PFSK-1 (cell line): ENCODE results near the gene DDX6.

Source experiments
- POLR2AphosphoS5 ChIP-seq: IDR thresholded peaks from 2 replicates; pipeline ENCODE4 v1.6.1; 2012; ENCODE audit warnings: low read depth, mild to moderate bottlenecking, control low read depth, low read length, moderate library complexity
- REST ChIP-seq, 2 experiments: IDR thresholded peaks; 2 replicates each; pipeline versions ENCODE4 v1.6.1 to v1.8.0; 2011 to 2012; ENCODE audit warnings: low read depth in 2 of 2, low read length in 2 of 2, control low read depth in 1 of 2, inconsistent platforms in 1 of 2, mild to moderate bottlenecking in 1 of 2, moderate library complexity in 1 of 2; ENCODE audit not compliant: insufficient read depth in 1 of 2
- TAF1 ChIP-seq: IDR thresholded peaks from 2 replicates; pipeline ENCODE4 v1.6.1; 2012; ENCODE audit warnings: low read length, control low read depth, borderline replicate concordance; ENCODE audit not compliant: insufficient read depth

DNA sequence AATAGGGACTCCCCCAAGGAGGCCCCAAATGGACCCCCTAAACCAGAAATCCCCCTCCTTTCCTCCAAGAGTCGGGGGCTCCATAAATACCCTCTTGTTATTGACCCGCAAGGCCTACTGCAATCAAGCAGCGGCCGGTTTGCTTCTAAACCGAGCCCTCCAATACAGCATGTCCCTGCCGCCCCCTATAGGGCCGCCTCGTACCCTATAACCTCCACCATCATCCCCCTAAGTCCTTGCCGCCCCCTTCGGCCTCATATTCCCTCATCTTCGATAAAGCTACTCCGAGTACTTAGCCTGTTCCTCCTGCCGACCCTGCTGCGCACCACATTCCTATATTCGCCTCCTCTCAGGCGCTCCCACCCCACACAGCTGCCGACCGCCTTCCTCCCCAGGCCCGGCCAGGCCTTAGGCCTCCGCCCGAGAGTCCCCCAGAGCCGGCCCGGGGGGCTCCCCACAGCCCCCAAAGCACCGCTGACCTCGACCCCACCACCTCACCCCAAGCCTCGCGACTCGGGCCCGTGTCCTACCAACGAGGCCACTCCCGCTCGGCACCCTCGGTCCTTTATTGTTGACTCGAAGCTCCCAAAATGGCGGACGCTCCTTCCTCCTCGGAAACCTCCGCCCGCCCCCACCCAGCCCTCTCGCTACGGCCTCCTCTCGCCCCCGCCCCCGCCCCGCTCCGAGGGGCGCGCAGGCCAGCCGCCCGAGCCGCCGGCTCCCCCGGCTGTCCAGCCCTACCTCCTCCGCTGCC lies 430 bp downstream of the DDX6 start:
- no peak for TF ChIP-seq REST (IDR thresholded peaks at IDR 0.05; ENCODE audit: insufficient read depth in 1 of 2, low read depth in 2 of 2, low read length in 2 of 2)
- no peak for TF ChIP-seq POLR2AphosphoS5
- no peak; the same call in 1 of the 2 replicates for TF ChIP-seq TAF1
